Sigmoid colon (tissue), 4 donors: Measurements from ENCODE around the gene PTGER4.

ENCODE experiments used
- POLR2A ChIP-seq, 2 donors: fragments of 450-650 bp; IDR thresholded peaks; one replicate each; pipeline ENCODE4 v1.6.1; 2016; ENCODE audit warnings: antibody characterized with exemption in 2 of 2, mild to moderate bottlenecking in 2 of 2, moderate library complexity in 2 of 2
- POLR2AphosphoS5 ChIP-seq, 4 donors: sonication (generic); formaldehyde crosslinking; IDR thresholded peaks; one replicate each; pipeline ENCODE4 v1.6.1; 2017; ENCODE audit warnings: antibody characterized with exemption in 4 of 4
- TF ChIP-seq, protein P1 (sequence below), 4 experiments: fragments of 450-650 bp in 3 of 4; fragments of 200-600 bp in 1 of 4; IDR thresholded peaks; one replicate each; pipeline ENCODE4 v1.5.1; 2016 to 2019; ENCODE audit warnings: antibody characterized with exemption in 4 of 4, mild to moderate bottlenecking in 3 of 4, moderate library complexity in 2 of 4

- TF ChIP-seq POLR2A (IDR thresholded peaks at IDR 0.05) = no peak
- no peak for TF ChIP-seq POLR2AphosphoS5 (IDR thresholded peaks at IDR 0.05)
- TF ChIP-seq, protein P1, sequence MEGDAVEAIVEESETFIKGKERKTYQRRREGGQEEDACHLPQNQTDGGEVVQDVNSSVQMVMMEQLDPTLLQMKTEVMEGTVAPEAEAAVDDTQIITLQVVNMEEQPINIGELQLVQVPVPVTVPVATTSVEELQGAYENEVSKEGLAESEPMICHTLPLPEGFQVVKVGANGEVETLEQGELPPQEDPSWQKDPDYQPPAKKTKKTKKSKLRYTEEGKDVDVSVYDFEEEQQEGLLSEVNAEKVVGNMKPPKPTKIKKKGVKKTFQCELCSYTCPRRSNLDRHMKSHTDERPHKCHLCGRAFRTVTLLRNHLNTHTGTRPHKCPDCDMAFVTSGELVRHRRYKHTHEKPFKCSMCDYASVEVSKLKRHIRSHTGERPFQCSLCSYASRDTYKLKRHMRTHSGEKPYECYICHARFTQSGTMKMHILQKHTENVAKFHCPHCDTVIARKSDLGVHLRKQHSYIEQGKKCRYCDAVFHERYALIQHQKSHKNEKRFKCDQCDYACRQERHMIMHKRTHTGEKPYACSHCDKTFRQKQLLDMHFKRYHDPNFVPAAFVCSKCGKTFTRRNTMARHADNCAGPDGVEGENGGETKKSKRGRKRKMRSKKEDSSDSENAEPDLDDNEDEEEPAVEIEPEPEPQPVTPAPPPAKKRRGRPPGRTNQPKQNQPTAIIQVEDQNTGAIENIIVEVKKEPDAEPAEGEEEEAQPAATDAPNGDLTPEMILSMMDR (IDR thresholded peaks at IDR 0.05) = no peak
Observed at GRCh38 chr5:40634593-40634992, 45.1 kb upstream of the PTGER4 start.
